ENCODE data around the gene MLXIPL.

MLXIPL gene

GRCh38 chr7:73606801-73607691 is 17.3 kb downstream of the MLXIPL start:
- no peak overlapping the region for H3K27ac ChIP-seq
- H3K9me3 ChIP-seq (ENCODE audit: control insufficient read depth, low read length) = no peaks in the 10 kb centered on the region
- H3K27me3 ChIP-seq (ENCODE audit: control insufficient read depth, insufficient read depth, low read length) = no peaks in the 10 kb centered on the region
- H2AFZ ChIP-seq = no peak overlapping the region
- no peaks in the 10 kb centered on the region for H3K36me3 ChIP-seq (ENCODE audit: control insufficient read depth, insufficient read depth, low read length)
- H3K79me2 ChIP-seq = no peaks in the 10 kb centered on the region
- H3K4me3 ChIP-seq (ENCODE audit: low read depth, low read length) = no peak overlapping the region
- H3K4me2 ChIP-seq (ENCODE audit: low read length) = no peak overlapping the region
- H3K4me1 ChIP-seq = no peaks in the 10 kb centered on the region
- peak; percentile 95 for TF ChIP-seq CTCF (IDR thresholded peaks at IDR 0.05)
- H3K9ac ChIP-seq = no peak overlapping the region

- Histone ChIP-seq H2AFZ (no peak overlapping the region), H3K79me2 (no peaks in the 10 kb centered on the region), H3K27ac (no peak overlapping the region), H3K27me3 (ENCODE audit: control insufficient read depth, insufficient read depth, low read length) (no peaks in the 10 kb centered on the region), H3K4me3 (ENCODE audit: low read depth, low read length) (no peak overlapping the region), H3K9ac (no peak overlapping the region), H3K4me2 (ENCODE audit: low read length) (no peak overlapping the region), H3K36me3 (ENCODE audit: control insufficient read depth, insufficient read depth, low read length) (no peaks in the 10 kb centered on the region), H3K9me3 (ENCODE audit: control insufficient read depth, low read length) (no peaks in the 10 kb centered on the region), H3K4me1 (no peaks in the 10 kb centered on the region)
- TF ChIP-seq CTCF (IDR thresholded peaks at IDR 0.05) = no peak
Measured at GRCh38 chr7:73605601-73606220, 18.6 kb downstream of the MLXIPL start.

- Histone ChIP-seq H3K79me2 (no peaks in the 10 kb centered on the region), H3K27me3 (ENCODE audit: control insufficient read depth, insufficient read depth, low read length) (no peaks in the 10 kb centered on the region), H3K4me3 (ENCODE audit: low read depth, low read length) (no peak overlapping the region), H3K9ac (no peak overlapping the region), H3K36me3 (ENCODE audit: control insufficient read depth, insufficient read depth, low read length) (no peaks in the 10 kb centered on the region), H3K9me3 (ENCODE audit: control insufficient read depth, low read length) (no peaks in the 10 kb centered on the region), H3K27ac (no peak overlapping the region), H3K4me1 (no peaks in the 10 kb centered on the region), H2AFZ (no peak overlapping the region), H3K4me2 (ENCODE audit: low read length) (no peak overlapping the region)
- TF ChIP-seq CTCF (IDR thresholded peaks at IDR 0.05) = no peak
Measured at GRCh38 chr7:73602721-73603651, 21.3 kb downstream of the MLXIPL start.

GRCh38 chr7:73599916-73600315 is 24.4 kb downstream of the MLXIPL start:
- TF ChIP-seq CTCF (IDR thresholded peaks at IDR 0.05) = no peak
- Histone ChIP-seq H3K79me2 (no peaks in the 10 kb centered on the region), H2AFZ (no peak overlapping the region), H3K4me1 (no peaks in the 10 kb centered on the region), H3K4me3 (ENCODE audit: low read depth, low read length) (no peak overlapping the region), H3K27me3 (ENCODE audit: control insufficient read depth, insufficient read depth, low read length) (no peaks in the 10 kb centered on the region), H3K4me2 (ENCODE audit: low read length) (no peak overlapping the region), H3K36me3 (ENCODE audit: control insufficient read depth, insufficient read depth, low read length) (no peaks in the 10 kb centered on the region), H3K9me3 (ENCODE audit: control insufficient read depth, low read length) (no peaks in the 10 kb centered on the region), H3K27ac (no peak overlapping the region), H3K9ac (no peak overlapping the region)
